ENCODE data around the gene STRA8. TPM values are rescaled to one million over a fixed set of nuclear protein-coding genes. Genes with fewer than 3 reads are reported as not detected.

STRA8 gene
- total RNA-seq, 1 donor from 2014 or later, result not detected

GRCh38 chr7:135188298-135188984 lies 45.2 kb upstream of the STRA8 start:
- no peak for DNase-seq
- H3K27me3 ChIP-seq (ENCODE audit: low read depth), result no peaks in the 10 kb centered on the region
- no peak overlapping the region for H3K27ac ChIP-seq (replicated peaks)
- intact Hi-C loops (cut with micrococcal nuclease), result no loop called here
- no peak for TF ChIP-seq CTCF (IDR thresholded peaks at IDR 0.05; ENCODE audit: borderline replicate concordance)
- H3K4me1 ChIP-seq, result peaks cover 18% of the 10 kb centered on the region
- H3K9me3 ChIP-seq (replicated peaks), result no peaks in the 10 kb centered on the region
- peaks cover 84% of the 10 kb centered on the region for H3K36me3 ChIP-seq
- no peak overlapping the region for H3K4me3 ChIP-seq

- Histone ChIP-seq H3K36me3 (peaks cover 82% of the 10 kb centered on the region), H3K9me3 (replicated peaks) (no peaks in the 10 kb centered on the region), H3K4me3 (no peak overlapping the region), H3K4me1 (peaks cover 18% of the 10 kb centered on the region), H3K27me3 (ENCODE audit: low read depth) (no peaks in the 10 kb centered on the region), H3K27ac (replicated peaks) (peak overlapping the region; percentile 28)
- intact Hi-C loops (cut with micrococcal nuclease), result no loop called here
- DNase-seq, result no peak
- TF ChIP-seq CTCF (IDR thresholded peaks at IDR 0.05; ENCODE audit: borderline replicate concordance), result no peak
These were observed 44.4 kb upstream of the STRA8 start for GRCh38 chr7:135189221-135189662.

- H3K36me3 ChIP-seq, result peaks cover 82% of the 10 kb centered on the region
- no peaks in the 10 kb centered on the region for H3K9me3 ChIP-seq (replicated peaks)
- H3K4me1 ChIP-seq, result peaks cover 18% of the 10 kb centered on the region
- intact Hi-C loops (cut with micrococcal nuclease), result no loop called here
- no peak for DNase-seq
- H3K27me3 ChIP-seq (ENCODE audit: low read depth), result no peaks in the 10 kb centered on the region
- no peak overlapping the region for H3K4me3 ChIP-seq
- H3K27ac ChIP-seq (replicated peaks), result peak overlapping the region; percentile 5
- TF ChIP-seq CTCF (IDR thresholded peaks at IDR 0.05; ENCODE audit: borderline replicate concordance), result no peak
These were observed 43.7 kb upstream of the STRA8 start for GRCh38 chr7:135189961-135190360.

GRCh38 chr7:135190703-135191102 lies 42.9 kb upstream of the STRA8 start:
- Histone ChIP-seq H3K9me3 (replicated peaks) (no peaks in the 10 kb centered on the region), H3K27me3 (ENCODE audit: low read depth) (no peaks in the 10 kb centered on the region), H3K4me3 (no peak overlapping the region), H3K27ac (replicated peaks) (no peak overlapping the region), H3K4me1 (peaks cover 18% of the 10 kb centered on the region), H3K36me3 (peaks cover 83% of the 10 kb centered on the region)
- no peak for DNase-seq
- no peak for TF ChIP-seq CTCF (IDR thresholded peaks at IDR 0.05; ENCODE audit: borderline replicate concordance)
- intact Hi-C loops (cut with micrococcal nuclease), result no loop called here

- H3K27me3 ChIP-seq (ENCODE audit: low read depth), result no peaks in the 10 kb centered on the region
- DNase-seq, result no peak
- intact Hi-C loops (cut with micrococcal nuclease), result no loop called here
- H3K4me3 ChIP-seq, result no peak overlapping the region
- H3K36me3 ChIP-seq, result peaks cover 83% of the 10 kb centered on the region
- no peak overlapping the region for H3K27ac ChIP-seq (replicated peaks)
- H3K4me1 ChIP-seq, result peaks cover 18% of the 10 kb centered on the region
- H3K9me3 ChIP-seq (replicated peaks), result no peaks in the 10 kb centered on the region
- no peak for TF ChIP-seq CTCF (IDR thresholded peaks at IDR 0.05; ENCODE audit: borderline replicate concordance)
These were observed 40.6 kb upstream of the STRA8 start for GRCh38 chr7:135192914-135193536.

All from left ventricle myocardium inferior (tissue), 1 donor.